Activated T-cell treated with anti-CD3 and anti-CD28 coated beads for 1 hour (primary cell): Measurements from ENCODE around the gene KCNQ1.

Experiments
- DNase-seq: peaks from one replicate; pipeline ENCODE4 v3.0.0-alpha.2; 2020; ENCODE audit warnings: low read depth

Gene KCNQ1

GRCh38 chr11:2883979-2884815, 439.4 kb downstream of the KCNQ1 start:
- DNase-seq = no peak

DNA sequence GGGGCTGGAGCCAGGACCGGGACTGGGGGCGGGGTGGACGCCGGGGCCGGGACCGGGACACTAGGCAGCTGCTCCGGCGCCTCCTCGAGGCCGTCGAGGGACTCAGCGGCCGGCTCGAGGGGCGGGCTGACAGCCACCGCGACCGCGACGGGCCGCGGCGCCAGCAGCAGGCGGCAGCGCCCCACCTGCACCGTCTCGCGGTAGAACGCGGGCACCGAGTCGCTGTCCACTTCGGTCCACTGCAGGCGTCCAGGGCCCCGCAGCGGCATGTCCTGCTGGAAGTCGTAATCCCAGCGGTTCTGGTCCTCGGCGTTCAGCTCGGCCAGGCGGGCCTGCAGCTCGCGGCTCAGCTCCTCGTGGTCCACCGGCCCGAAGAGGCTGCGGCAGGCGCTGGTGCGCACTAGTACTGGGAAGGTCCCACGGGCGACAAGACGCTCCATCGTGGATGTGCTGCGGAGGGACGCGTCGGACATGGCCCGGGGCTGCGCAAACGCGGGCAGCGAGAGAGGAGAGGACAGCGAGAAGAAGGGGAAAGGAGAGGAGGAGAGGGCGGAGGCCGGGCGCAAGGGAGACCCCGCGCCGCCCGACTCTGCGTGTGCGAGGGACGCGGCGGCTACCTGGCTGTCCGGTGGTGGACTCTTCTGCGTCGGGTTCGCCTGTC, 440.3 kb downstream of the KCNQ1 start:
- no peak for DNase-seq

GRCh38 chr11:2885678-2886081, 440.9 kb downstream of the KCNQ1 start, which contains the start of gene CDKN1C:
CDKN1C (minus strand) TSS chr11:2885775; CDS start chr11:2885456, 319 bp downstream.
- peak; percentile 80 for DNase-seq

DNA sequence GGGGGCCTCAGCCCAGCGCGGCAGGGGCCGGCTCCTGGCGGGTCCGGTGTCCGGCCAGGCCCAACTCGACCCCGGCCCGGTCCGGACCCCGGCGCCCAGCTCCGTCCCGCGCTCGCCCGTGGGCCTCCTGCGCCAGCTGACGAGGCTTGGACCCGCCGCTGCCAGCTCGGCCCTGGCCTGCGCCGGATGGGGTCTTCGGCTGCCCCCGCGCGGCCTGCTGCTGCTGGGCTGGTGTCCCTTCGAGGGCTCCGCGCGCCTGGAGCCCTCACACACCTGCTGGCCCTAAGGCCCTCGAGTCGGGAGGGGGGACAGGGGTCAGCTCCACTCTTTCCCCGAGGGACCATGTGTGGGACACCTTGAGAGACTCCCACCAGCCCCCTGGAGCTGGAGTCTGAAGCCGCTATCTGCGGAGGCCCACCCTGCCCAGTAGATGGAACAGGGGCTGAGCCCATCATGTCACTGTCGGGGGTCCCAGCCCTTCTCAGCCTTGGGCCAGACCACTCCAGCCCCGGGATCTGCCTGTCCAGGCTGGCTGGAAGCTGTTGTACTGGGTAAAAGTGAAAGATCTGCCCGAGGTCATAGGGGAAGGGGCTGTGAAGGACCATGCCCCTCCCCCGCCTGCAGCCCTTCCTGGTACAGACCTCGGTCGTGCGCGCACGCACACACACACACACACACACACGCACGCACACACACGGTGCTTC, 441.5 kb downstream of the KCNQ1 start:
- no peak for DNase-seq

DNA sequence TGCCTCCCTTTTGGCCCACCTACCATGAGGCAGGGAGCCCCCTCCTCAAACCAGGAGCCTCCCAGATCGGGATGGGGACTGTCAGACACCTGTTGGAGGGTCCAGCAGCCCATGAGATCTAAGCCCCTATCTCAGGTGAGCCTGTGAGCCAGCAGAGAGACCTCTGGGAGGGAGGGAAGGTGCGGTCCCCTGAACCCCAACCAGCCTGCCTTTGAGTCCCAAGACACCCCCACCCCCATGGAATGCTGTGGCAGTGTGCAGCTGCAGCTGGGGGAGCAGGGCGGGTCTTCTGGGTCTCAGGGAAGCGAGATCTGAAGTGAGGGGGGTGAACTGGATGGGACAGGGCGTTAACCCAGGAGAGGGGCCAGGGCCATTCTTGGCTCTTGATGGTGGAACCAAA, 442.1 kb downstream of the KCNQ1 start:
- no peak for DNase-seq

DNA sequence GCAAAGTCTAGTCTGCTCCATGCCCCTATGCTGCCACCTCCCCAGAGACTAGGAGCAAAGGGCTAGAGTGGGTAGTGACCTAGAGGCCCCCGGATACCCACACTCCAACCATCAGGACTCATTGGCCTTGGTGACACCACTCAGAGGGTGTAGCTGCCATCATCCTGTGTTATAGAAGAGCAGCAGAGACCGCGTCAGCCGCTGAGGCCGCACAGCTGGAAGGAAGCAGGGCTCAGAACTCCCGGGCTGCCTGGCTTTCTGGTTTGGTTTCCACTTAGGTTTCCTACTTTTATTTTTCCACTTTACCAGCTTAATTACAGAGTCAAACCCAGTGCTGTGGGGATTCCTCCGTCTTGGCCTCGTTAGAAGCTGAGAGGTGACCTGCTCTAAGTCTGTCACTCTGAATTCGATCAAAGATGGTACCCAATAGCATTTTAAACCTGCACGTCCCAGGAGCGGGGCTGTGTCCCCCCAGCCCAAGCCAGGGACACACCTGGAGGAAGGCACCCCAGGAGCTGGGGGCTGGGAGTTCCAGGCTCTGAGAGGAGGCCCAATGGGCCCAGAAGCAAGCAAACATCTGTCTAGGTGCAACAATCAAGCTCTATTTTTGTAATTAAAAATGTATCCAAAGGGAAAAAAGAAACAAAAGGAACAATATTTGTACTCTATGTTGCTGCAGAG, 442.8 kb downstream of the KCNQ1 start:
- no peak for DNase-seq

GRCh38 chr11:2888266-2888968, 443.6 kb downstream of the KCNQ1 start:
- DNase-seq = peak; percentile 87

GRCh38 chr11:2889362-2890273, 444.8 kb downstream of the KCNQ1 start:
- no peak for DNase-seq

DNA sequence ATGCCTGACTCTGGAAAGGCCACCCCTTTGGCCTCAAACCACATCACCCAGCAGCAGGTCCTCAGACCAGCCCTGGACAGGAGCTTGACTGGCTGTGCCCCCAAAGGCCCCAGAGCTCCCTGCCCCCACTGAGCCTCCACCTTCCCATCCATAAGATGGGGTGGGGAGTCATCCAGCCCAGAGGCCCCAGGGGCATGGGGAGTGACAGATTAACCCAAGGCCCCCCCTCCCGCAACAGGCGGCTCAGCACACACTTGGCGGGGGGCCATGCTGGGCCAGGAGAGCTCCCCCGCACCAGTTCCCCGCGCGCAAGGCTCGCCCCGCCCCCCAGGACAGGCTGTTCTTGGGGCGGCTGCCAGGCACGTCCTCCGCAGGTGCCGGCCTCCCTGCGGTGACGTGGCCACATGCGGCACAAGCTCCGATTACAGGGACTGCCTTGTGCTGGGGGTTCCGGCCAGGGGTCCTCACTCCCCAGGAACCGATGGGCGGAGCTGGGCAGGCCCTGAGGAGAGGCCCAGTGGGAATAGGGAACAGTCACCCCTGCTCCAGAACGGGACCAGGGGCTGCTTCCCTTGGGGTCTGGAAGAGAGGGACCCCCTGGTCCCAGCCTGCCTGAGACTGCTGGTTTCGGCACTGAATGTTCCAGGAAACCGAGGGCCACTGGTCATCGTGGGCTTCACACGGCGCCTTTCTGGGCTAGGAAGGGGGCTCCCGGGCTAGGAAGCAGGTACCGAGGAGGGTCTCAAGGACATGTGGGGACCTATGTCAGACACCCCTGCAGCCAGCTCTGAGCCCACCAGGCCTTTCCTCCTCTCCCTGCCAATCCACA, 445.9 kb downstream of the KCNQ1 start:
- DNase-seq = no peak

GRCh38 chr11:2891326-2892214, 446.8 kb downstream of the KCNQ1 start:
- DNase-seq = no peak

DNA sequence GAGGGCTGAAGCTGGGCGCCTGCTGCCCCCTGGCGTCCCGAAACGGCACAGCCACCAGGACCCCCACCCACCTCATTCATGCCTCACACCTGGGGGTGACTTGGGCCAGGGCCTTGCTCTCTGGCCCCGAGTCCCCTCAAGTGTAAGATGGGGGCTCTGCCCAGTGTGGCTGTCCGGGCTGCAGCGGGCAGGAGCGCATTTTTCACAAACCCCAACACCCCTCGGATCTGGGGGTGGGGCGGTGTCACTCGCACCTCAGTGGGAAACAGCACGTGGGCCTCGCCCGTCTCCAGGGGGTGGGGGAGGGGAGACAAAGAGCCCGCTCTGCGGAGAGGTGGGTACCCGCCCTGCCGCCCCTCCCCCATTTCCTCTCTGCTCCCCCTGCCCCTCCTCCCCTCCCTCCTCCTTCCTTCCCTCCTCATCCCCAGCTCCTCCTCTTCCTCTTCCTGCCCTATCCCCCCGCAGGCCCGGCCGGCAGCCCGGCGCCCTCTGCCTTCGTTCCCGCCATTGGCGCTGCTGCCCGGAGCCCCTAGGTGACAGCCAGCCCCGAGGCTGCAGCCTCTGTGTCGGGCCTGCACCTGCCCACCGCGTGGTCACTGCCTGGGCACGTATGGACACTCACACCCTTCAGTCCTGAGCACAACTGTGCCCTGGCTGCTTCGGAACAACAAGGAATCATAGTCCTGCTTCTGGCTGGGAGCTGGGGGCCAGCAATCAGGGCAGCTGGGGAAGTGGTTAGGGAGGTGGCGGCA, 447.6 kb downstream of the KCNQ1 start:
- DNase-seq = peak; percentile 36

- DNase-seq = no peak
Measured at GRCh38 chr11:2892967-2893528, 448.2 kb downstream of the KCNQ1 start.

- DNase-seq = no peak
Measured at GRCh38 chr11:2893935-2894334, 449.1 kb downstream of the KCNQ1 start.

- no peak for DNase-seq
Measured at GRCh38 chr11:2896047-2896446, 451.2 kb downstream of the KCNQ1 start.

DNA sequence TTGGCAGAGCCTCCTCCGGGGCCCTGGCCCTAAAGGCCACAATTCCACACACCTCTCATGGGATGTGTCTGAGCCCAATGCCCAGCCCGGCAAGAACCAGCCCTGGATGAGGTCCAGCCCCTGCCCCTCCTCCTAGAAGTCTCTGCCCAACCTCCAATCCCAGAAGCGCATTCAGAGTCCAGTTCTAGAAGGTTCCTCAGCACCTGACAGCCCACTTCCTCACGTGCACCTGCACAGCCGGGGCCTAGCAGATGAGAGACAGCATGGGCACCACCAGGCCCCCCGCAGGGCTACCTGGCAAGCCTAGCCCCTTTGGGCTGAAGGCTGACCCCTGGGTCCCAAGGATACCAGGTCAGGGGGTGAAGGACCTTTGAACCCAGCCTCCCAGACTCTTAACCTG, 452.2 kb downstream of the KCNQ1 start:
- DNase-seq = no peak

GRCh38 chr11:2898366-2899079, 453.7 kb downstream of the KCNQ1 start:
- DNase-seq = no peak
